BJ (cell line): ENCODE data around the gene GNS. TPM values are rescaled to one million over a fixed set of nuclear protein-coding genes. Genes with fewer than 3 reads are reported as not detected.

Source experiments
- CTCF ChIA-PET: fragments of 350-600 bp; formaldehyde crosslinking; extraction: SDS; loops from one replicate; lab custom pipeline; 2021; ENCODE audit warnings: antibody characterized with exemption, inconsistent platforms; lab: Yijun Ruan, JAX
- POLR2A ChIA-PET: fragments of 300-600 bp; sonication (Branson Sonifier 250); formaldehyde crosslinking; extraction: SDS; loops from one replicate; lab custom pipeline; 2021; ENCODE audit warnings: antibody characterized with exemption; lab: Charles Lee
- DNase-seq: peaks from one replicate; pipeline ENCODE4 v3.0.0-alpha.2; 2011; ENCODE audit warnings: low read depth
- H3K27me3 ChIP-seq: 2 replicates; pipeline ENCODE4 v1.6.0; 2011; ENCODE audit warnings: low read length; ENCODE audit not compliant: control insufficient read depth, insufficient read depth
- H3K36me3 ChIP-seq: 2 replicates; pipeline ENCODE4 v1.5.1; 2011; ENCODE audit warnings: low read length; ENCODE audit not compliant: control insufficient read depth, insufficient read depth
- H3K4me3 ChIP-seq: 2 replicates; pipeline ENCODE4 v1.5.1; 2011; ENCODE audit warnings: low read depth, mild to moderate bottlenecking, control low read depth, low read length
- CTCF ChIP-seq: IDR thresholded peaks from 2 replicates; pipeline ENCODE4 v1.5.1; 2011; ENCODE audit warnings: low read depth, mild to moderate bottlenecking, control low read depth, inconsistent platforms, low read length, moderate library complexity; ENCODE audit not compliant: insufficient read depth
- polyA plus RNA-seq: library from polyadenylated mRNA; depleted of rRNA; stranded (reverse); fragments of >200 nt; gene quantifications from 2 replicates; pipeline ENCODE4 v1.2.3, GENCODE V29; 2011

The GNS gene
- polyA plus RNA-seq, 1 experiment, result 100 TPM

- no peak overlapping the region for H3K4me3 ChIP-seq
- peak; percentile 56 for DNase-seq
- no peaks in the 10 kb centered on the region for H3K36me3 ChIP-seq
- peaks cover 6% of the 10 kb centered on the region for H3K27me3 ChIP-seq
- peak; percentile 81 for TF ChIP-seq CTCF
- ChIA-PET CTCF (interaction anchor here (0.5 to 2.4 kb wide), 9 partner anchors 9 to 246 kb away, joined by 3 to 14 read pairs (median 5); no protein-coding TSS in a partner anchor), POLR2A (no interaction called here)
These were observed 37.1 kb upstream of the GNS start for GRCh38 chr12:64796205-64796845.

- H3K4me3 ChIP-seq, result no peak overlapping the region
- H3K27me3 ChIP-seq, result peaks cover 1% of the 10 kb centered on the region; the same call in 1 of the 2 replicates
- DNase-seq, result no peak
- POLR2A ChIA-PET, result no interaction called here
- CTCF ChIA-PET, result interaction anchor here (1.0 to 3.3 kb wide), 2 partner anchors 8 to 12 kb away, joined by 4 to 15 read pairs; no protein-coding TSS in a partner anchor
- H3K36me3 ChIP-seq, result no peaks in the 10 kb centered on the region
- TF ChIP-seq CTCF, result no peak
These were observed 35.1 kb upstream of the GNS start for GRCh38 chr12:64794305-64794704.

DNA sequence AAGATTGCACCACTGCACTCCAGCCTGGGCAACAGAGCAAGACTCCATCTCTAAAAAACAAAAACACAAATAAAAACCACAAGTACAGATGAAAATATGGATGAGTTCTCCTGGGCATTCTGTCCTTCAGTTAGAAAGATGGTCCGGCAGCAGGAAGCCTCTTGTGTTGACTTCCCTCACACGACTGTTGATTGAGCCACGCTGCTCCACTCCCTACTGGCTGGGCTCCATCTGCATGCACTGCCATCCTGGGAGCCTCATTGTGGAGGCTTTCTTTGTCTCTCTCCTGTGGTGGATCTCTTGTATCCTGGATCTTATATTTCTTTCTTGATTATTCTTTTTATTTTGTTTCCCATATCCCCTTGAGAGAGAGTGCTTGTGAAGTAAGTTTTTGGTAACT, 34.4 kb upstream of the GNS start:
- Histone ChIP-seq H3K27me3 (peaks cover 1% of the 10 kb centered on the region; the same call in 1 of the 2 replicates), H3K4me3 (no peak overlapping the region), H3K36me3 (no peaks in the 10 kb centered on the region)
- DNase-seq, result no peak
- TF ChIP-seq CTCF, result no peak
- CTCF ChIA-PET, result interaction anchor here (1.3 to 3.3 kb wide), 2 partner anchors 8 to 244 kb away, joined by 4 to 15 read pairs; no protein-coding TSS in a partner anchor
- POLR2A ChIA-PET, result no interaction called here

GRCh38 chr12:64792128-64792527, 32.9 kb upstream of the GNS start:
- Histone ChIP-seq H3K27me3 (peaks cover 1% of the 10 kb centered on the region; the same call in 1 of the 2 replicates), H3K4me3 (no peak overlapping the region), H3K36me3 (no peaks in the 10 kb centered on the region)
- ChIA-PET CTCF (interaction anchor here (0.7 to 3.3 kb wide), 3 partner anchors 10 to 1127 kb away, joined by 3 to 15 read pairs (median 4); no protein-coding TSS in a partner anchor), POLR2A (no interaction called here)
- DNase-seq, result no peak
- no peak for TF ChIP-seq CTCF

DNA sequence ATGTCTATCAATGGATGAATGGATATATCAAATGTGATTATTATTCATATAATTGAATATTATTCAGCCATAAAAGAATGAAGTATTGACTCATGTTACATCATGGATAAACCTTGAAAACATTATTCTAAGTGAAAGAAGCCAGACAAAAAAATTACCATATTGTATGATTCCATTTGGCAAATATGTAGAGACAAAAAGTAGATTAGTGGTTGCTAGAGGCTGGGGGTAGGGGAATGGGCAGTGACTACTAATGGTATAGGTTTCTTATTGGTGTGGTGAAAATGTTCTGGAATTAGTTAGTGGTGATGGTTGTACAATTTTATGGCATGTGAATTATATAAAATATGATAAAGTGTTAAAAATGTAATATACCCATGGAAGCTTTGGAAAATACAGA, 31.8 kb upstream of the GNS start:
- no peak for TF ChIP-seq CTCF
- Histone ChIP-seq H3K36me3 (no peaks in the 10 kb centered on the region), H3K4me3 (no peak overlapping the region), H3K27me3 (peaks cover 1% of the 10 kb centered on the region; the same call in 1 of the 2 replicates)
- no peak for DNase-seq
- ChIA-PET CTCF (interaction anchor here (3.3 kb wide), 1 partner anchor 11 kb away, joined by 15 read pairs; no protein-coding TSS in a partner anchor), POLR2A (no interaction called here)
